AG08396 (cell line): ENCODE measurements around the gene SH3PXD2B.

Experiments used
- DNase-seq: peaks from one replicate; pipeline ENCODE4 v3.0.0; 2012; ENCODE audit warnings: low spot score, mixed read lengths

Gene SH3PXD2B

DNA sequence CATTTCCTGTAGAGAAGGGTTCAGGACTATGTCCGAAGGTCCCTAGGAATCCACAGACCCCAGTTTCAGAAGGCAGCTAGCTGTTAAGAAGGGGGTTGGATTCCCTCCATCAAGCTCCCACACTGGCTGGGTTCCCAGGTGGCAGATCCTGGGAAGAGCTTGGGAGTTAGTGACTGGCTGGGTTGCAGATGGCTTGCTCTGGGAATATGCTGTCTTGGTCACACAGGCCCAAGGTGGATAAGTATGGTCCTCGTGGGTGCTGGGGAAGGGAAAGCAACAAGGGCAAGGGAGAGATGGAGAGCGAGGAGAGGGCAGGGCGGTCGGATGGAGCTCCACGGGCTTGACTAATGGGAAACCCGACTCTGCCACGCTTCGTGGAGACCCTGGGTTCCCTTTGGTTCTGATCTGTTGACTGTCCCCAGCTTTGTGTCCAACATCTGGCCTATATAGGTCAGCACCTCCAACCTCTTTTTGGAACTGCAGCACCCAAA, 17.4 kb downstream of the SH3PXD2B start:
- no peak for DNase-seq

- no peak for DNase-seq
Measured at GRCh38 chr5:172436078-172436878, 18.0 kb downstream of the SH3PXD2B start.

- DNase-seq = no peak
Measured at GRCh38 chr5:172435362-172436077, 18.8 kb downstream of the SH3PXD2B start.

GRCh38 chr5:172434251-172434650, 20.1 kb downstream of the SH3PXD2B start:
- DNase-seq = no peak

DNA sequence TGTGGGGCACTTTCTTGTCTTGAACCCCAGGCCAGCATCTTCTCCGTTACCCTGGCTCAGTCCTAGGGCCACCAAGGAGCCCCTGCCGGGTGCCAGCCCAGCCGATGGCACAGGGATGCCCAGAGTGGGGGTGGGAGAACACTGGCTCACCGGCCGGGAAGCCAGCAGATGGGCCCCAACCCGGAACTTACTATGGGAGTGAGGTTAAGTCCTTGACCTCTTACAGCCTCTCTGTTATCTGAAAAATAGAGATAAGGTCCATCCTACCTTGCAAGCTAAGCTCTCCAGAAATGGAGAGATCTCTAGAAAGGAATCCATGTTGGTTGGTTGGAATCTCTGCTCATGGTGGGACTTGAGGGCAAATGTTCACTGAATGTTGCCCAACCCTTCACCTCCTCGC, 20.8 kb downstream of the SH3PXD2B start:
- DNase-seq = no peak

DNA sequence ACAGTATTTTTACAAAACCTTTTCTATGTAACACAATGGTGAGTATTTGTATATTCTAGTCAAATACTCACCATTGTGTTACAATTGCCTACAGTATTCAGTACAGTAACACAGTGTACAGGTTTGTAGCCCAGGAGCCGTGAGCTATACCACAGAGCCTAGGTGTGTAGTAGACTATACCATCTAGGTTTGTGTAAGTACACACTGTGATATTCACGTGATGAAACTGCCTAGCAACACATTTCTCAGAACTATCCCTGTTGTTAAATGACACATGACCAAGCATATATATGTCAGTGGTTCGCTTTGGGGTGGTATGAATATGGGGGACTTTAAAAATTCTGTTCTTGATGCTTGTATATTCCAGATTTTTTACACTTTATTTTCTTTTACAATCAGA, 21.3 kb downstream of the SH3PXD2B start:
- DNase-seq = no peak

DNA sequence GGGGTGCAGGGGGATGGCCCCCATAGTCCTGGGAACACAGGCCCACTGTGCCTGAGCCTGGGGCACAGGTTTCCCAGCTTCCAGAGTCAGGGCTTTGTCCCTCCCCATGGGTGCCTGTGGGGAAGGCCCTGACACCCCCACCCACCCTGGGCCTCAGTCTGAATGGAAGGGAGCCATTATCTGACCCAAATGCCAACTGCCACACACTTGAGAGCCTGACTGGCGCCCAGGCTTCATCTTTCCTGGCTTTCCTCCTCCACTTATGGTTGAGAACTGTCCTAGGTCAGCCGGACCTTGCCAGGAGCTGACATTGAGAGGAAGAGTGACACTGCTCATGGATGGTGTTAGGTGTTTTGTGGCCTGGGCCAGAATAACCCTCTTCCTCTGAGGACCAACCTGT, 24.0 kb downstream of the SH3PXD2B start:
- no peak for DNase-seq

- DNase-seq = peak; percentile 44
Measured at GRCh38 chr5:172429201-172429940, 25.0 kb downstream of the SH3PXD2B start.

DNA sequence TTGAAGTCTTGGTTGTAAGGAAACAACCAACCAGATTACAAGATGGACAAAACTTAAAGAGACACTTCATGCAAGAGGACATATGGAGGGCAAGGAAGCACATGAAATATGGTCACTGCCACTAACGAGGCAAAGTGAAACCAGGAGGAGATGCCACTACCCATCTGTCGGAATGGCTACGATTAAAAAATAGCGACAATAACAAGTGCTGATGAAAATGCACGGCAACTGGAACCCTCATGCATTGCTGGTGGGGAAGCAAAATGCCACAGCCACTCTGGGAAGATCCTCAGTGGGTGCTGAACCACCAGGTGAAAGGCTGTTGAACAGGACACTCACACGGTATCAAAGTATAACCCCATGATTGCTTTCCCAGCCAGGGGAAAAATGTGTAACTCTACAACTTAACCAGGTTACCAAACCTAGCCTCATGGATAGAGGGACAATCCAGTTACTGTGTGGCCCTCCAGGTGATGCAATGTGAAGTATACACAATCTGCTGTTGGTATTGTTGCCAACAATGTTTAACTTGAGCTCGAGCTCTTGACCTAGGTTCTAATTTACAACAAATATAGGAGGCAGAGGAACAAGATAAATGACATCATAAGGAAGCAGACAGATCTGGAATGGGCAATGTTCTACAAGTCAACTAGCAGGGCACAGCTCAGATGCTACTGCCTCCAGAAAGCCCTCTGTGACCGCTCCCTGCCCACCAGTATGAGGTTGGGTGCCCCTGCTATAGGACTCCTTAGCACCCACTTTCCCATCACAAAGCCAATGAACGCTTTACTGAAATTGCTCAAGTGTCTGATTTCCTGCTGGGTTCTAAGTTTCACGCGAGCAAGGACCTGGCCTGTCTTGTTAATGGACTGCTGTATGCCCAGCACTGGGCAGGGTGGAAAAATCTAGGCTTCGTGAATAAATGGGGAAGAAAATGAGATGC, 25.8 kb downstream of the SH3PXD2B start:
- DNase-seq = no peak

- DNase-seq = no peak
Measured at GRCh38 chr5:172427202-172427601, 27.1 kb downstream of the SH3PXD2B start.

- no peak for DNase-seq
Measured at GRCh38 chr5:172426086-172426485, 28.2 kb downstream of the SH3PXD2B start.

DNA sequence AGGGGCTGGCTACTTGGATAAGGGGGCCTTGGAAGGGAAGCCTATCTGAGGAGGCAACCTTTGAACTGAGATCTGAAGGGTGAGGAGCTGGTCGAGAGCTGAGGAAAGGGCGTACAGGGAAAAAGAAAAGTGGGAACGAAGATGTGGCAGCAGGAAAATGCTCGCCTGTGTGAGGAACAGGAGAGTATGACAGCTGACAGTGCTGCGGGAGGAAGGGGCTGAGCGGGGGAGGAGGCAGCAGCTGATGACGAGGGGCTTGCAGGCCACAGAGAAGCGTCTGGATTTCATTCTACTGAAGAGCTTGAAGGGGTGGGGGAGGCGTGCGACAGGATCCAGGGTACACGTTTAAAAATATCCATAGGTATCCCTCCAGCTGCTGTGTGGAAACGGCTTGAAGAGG, 28.9 kb downstream of the SH3PXD2B start:
- no peak for DNase-seq

DNA sequence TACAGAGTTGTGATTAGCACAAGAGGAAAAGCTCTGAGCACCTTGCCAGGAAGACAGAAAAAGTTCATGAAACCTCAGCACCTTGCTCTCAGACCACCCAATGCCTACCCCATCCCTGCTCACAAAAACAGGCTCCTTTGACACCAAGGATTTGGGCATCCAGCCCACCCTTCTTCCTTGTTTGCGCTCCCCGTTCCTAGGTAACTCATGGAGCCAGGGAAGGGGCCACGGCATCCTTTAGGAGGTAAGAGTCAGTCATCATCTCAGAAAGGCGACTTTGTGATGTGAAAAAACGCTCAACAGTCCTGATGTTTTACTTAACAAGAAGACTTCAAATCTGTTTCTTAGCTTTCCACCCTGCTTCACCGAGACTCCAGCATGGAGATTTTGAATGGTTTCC, 29.5 kb downstream of the SH3PXD2B start:
- DNase-seq = no peak

DNA sequence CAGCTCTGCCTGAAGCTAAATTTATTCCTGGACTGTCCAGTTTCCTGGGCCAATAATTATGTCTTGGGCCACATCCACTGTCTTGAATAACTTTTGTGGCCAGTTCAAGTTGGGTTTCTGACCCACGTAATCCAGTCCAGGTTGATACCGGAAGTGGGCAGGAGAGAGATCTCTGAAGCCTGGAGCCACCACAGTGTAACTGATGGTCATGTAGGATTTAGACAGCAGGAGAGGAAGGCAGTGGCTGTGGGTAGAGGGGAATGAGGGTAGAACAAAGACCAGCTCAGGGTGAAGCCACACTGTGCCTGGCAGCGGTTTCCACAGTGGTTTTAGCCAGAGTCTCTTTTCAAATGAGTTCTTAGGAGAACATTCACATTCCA, 30.2 kb downstream of the SH3PXD2B start:
- DNase-seq = no peak

- no peak for DNase-seq
Measured at GRCh38 chr5:172423379-172424110, 30.8 kb downstream of the SH3PXD2B start.

DNA sequence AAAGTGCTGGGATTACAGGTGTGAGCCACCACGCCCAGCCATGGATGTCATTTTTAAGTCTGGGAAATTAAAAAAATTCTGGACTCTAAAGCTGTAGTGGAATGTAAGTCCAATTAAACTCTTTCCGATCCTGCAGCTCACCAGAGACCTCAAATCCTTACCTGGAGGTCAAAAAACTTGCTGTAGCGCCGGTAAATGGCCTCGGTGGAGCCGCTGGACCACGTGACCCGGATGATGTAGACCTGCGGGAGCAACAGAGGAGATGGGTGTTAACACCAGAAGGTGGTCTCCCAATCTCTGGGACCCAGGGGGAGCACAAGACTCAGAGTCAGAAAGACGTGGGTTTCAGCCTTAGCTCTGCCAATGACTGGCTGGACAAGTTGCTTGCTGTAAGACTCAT, 32.1 kb downstream of the SH3PXD2B start:
- no peak for DNase-seq

DNA sequence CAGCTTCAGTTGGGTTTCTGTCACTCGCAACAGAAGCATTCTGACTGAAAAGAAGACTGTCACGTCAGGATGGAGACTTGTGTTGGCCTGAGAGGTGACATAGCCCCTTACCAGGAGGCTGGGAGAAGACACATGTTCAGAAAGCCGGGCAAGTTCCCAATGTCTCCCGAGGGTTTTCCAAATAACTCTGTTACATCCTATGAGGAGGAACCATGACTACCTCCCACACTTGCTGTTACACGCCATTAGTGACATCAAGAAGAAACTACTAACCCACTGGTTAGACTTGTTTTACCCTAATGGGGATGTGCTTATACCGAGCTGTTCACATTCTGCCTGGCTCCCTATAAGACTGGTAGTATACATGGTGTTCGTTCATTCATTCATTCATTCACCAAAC, 33.3 kb downstream of the SH3PXD2B start:
- no peak for DNase-seq

GRCh38 chr5:172420235-172420939, 33.9 kb downstream of the SH3PXD2B start:
- peak; percentile 84 for DNase-seq

- DNase-seq = no peak
Measured at GRCh38 chr5:172418862-172419814, 35.2 kb downstream of the SH3PXD2B start.
